Superior temporal gyrus (tissue), 1 donor: Measurements from ENCODE around the gene VAV2.
A peak's percentile ranks its signal among the peaks of the same experiment; 100 is the strongest.

Experiments
- DNase-seq: peaks from one replicate; pipeline ENCODE4 v3.0.0-alpha.2; 2016; ENCODE audit errors: extremely low spot score

Gene VAV2

DNA sequence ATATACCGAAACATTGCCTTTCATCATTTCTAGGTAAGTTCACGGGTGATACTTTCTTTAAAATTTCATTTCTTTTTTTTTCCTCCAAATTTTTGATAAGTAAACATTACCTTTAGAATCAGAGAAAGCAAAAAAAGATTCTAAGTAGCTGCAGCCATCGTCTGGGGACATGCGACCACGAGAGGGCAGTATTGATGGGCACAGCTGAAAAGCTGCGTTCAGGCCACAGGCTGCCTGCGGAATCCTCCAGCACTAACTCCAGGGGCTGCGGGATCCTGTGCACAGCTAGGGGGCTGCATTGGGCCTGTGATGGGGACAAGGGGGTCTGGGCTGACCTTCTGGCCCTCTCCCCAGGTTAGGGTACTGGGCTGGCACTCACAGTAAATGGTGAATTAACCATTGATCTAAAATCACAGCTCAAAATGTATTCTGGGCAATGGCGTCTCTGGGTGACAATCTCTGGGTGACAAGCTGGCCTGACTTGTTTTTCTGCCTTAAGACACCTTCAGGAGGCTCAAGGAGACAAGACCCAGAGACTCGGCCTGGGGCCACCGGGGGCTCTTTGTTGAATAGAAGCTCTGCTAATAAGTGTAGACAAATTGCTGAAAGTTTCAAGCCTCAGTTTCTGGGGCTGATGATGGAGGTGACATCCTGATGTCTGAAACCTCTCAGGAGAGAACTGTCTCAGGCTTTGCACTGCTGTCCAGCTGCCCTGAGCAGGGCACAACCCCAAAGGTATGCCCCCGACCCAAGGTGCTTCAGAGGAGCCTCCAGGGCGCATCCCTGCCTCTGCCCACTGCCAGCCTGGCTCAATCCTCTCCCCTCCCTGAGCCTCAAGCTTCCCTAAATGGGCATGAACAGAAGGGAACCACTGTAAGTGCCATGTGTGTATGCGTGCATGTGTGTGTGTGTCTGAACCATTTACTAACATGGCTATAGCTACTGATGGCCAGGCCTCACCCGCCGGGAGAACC is 209.7 kb downstream of the VAV2 start:
- peak; percentile 88 for DNase-seq

GRCh38 chr9:133781828-133782135 is 210.3 kb downstream of the VAV2 start:
- DNase-seq = no peak

DNA sequence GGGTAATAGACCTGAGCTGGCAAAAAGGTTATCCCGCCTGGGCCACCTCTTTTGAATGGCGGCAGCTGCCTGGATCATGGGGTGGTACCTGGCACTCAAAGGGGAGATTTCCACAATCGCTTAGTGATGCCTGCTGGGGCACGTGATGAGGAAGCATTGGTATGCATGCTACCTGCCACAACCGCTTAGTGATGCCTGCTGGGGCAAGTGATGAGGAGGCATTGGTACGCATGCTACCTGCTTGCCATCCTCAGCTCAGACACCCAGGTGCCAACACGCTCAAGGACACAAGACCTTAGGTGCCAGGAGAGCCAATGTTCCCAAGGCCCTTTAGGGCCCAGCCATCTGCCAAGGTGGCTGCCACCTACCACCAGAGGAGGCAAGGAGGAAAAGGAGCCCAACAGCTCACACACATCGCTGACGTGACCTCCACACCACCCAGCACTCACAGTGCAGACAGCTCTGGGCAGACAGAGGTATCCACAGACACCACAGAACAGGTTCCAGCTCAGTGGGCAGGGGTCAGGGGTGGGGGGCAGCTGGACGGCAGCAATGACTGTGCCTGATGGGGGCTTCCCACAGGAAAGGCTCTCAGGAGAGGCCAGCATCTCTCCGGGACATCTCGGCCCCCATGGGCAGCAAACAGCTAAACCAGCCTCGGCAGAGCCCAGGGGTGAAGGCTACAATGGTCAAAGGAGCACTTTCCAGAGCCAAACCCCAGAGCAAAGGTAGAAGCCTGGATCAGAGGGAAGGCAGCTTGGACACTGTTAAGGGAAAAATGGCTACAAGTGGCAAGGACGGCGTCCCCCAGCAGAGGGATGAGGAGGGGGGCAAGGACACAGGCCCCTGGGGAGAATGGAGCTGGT is 210.9 kb downstream of the VAV2 start:
- no peak for DNase-seq

DNA sequence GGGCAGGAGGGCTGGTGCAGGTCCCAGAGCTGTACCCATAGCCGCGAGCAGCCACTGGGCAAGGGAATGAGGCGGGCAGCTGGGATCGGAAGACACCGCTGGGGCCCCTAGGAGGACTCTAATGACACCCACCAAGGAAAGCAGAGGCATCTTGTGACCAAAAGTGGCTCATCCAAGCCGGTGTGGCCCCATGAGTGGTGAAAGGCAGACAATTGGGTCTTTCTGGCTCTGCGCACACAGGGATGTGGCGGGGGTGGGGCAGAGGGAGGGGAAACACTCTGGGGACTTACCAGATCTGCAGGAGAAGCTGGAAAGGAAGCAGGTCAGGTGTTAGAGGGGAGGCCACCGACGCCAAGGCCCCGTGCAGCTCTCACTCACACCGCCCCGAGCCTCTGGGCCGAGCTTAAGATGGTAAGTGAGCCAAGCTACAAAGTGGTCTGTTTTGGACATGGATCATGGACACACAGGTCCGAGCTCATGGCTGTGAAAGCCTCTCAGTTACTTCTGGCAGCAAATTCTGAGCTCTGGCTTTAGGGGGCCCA is 211.6 kb downstream of the VAV2 start:
- no peak for DNase-seq

GRCh38 chr9:133779516-133780403 is 212.4 kb downstream of the VAV2 start:
- no peak for DNase-seq

GRCh38 chr9:133779081-133779480 is 213.0 kb downstream of the VAV2 start:
- no peak for DNase-seq

GRCh38 chr9:133778336-133779013 is 213.6 kb downstream of the VAV2 start:
- no peak for DNase-seq

- no peak for DNase-seq
These were observed 214.3 kb downstream of the VAV2 start for GRCh38 chr9:133777871-133778270.

DNA sequence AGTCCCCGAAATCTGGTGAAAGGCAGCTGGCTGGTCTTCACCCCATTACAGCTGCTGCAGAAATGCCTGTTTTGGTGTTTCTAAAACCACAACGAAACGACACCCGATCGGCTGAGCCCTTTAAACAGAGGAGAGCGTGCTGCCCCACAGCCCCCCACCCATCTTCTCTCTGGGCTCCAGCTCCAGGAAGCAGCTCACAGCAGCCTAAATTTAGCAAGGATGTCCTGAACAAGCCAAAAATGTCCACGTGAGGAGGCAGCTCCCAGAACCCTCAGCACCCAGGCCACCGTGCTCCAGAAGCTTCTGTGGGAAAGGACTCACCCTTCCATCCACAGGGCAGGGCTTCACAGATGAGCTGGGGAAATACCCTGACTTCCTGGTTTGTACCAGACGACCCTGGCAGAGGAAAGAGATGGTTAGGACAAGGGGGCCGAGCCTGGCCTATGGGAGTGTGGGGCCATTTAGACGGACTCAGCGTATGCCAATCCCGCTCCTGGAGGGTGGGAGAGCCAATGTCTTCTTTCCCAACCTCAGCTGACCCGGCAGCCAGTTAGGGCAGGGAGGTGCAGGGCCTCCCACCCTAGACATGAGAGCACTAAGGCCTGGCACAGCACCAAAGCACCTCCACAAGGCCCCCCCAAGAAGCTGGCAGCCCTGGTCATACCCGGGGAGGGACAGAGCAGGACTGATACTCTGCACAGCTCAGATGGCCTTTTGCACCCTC is 214.9 kb downstream of the VAV2 start:
- DNase-seq = no peak

DNA sequence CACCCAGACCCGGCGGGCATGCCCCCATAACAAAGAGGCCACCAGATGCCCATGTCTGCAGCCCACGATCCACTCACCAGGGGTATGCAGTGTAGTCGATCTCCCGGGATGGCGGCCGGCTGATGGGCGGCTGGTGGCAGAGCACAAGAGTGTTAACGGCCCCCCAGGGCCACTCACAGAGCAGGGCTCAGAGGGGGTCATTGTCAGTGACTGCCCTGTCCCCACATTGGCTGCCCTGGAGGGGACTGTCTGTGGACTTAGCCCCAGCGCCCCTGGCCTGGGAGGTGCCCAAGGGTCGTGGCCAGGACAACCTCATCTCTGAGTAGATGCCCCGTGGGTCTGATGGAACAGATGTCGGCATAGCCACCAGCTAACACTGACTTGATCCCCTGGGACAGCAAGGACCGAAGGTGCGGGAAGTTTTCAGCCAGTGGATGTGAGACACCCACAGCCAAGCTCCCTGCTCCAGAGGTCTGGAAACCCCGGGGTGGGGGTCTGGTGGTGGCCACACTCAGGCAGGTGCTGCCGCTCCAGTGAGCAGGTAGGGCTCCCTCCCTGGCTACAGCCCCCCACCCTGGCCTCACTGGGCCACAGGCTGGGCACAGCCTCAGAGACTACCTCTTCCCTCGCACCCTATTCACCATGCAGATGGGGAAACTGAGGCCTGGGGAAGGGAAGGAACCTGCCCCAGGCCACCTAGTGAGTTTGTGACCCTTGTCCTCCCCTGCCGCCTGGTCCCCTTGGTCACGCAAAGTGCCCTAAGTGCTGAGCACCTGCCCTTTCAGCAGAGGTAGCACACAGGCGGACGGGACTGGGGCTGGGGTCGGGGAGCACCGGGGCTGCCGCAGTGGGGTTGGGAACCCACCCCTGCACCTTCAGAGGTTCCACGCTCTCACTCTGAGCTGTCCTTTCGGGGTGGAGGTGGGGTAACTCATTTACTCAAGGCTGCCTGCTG is 215.9 kb downstream of the VAV2 start:
- DNase-seq = no peak

DNA sequence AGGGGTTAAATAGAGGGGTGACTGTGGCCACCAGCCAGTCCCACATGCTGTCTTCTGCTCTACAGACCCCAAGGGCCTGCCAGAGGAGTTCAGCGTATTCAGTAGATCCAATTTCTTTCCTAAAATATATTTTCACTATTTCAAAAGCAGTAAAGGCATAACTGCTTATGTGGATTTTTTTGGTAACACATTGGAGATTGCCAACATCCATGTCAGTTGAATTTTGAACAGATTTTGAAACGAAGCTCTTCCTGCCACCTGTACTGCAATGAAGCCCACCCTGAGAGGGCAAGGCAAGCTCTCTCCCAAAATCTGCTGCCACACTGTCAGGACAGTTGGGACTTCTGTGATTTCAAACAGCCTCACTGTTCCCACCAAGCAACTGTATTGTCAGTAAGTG is 216.8 kb downstream of the VAV2 start:
- no peak for DNase-seq

DNA sequence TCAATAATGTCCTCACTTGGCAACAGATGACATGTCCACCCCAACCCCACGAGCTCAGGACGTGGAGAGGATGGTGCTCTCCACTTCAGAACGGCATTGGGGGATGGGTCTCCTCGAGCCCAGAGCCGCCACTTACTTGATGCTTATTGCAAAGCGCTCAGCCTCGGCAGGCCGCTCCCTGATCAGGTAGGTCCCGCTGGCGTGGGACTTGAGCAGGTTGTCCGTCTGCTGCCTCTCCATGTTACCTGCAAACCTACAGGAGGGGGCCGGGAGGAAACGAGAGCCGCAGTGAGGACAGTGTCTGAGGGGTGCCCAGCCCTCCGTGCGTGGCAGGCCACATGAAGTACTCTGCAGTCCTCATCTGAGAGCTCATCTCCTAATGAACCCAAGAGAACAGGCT is 217.3 kb downstream of the VAV2 start:
- no peak for DNase-seq

- no peak for DNase-seq
These were observed 218.1 kb downstream of the VAV2 start for GRCh38 chr9:133773889-133774655.

- no peak for DNase-seq
These were observed 219.5 kb downstream of the VAV2 start for GRCh38 chr9:133772581-133772980.

DNA sequence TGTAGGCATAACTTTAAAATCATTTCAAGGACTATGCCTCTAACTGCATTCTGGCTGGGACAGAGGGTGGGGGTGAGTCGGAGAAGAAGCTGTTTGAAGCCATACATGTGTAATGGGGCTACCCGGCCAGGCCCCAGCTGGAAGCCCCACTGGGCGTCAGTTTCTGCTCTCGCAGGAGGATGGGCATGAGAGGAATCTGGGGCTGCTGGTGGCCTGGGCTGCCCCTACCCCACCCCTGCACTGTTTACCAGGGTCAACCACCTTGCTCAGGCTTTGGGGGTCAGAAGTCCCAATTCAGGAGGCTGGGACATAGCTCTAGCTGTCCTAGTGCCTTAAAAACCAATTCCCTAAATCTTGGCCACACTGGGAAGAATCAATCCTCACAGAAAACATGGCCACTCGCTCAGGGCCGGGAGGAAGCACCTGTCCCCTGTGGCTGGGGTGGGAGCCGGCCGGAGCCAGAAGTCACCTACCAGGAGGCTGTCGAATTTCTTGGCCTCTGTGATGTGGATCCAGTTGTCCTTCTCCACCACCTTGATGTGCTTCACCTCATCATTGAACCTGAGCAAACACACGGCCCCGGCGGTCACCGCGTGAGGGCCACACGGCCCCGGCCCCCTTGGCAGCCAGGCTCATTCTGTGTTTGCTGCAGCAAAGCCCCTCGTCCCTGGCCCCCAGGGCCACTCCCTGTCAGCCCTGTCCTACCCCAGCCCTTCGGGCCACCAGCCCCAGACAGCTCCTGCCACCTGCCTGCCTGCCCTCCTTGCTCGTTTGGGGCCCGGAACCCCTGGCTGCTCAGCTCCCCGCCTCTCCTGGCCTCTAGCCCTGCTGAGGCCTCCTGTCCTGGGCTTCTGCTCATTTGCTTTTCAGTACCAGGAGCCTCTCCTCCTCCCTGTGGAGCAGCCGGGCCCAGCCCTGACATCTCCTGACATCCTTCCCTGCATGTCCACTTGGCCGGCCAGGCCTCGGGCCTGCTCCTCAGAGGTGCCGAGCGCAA is 220.3 kb downstream of the VAV2 start:
- DNase-seq = no peak

DNA sequence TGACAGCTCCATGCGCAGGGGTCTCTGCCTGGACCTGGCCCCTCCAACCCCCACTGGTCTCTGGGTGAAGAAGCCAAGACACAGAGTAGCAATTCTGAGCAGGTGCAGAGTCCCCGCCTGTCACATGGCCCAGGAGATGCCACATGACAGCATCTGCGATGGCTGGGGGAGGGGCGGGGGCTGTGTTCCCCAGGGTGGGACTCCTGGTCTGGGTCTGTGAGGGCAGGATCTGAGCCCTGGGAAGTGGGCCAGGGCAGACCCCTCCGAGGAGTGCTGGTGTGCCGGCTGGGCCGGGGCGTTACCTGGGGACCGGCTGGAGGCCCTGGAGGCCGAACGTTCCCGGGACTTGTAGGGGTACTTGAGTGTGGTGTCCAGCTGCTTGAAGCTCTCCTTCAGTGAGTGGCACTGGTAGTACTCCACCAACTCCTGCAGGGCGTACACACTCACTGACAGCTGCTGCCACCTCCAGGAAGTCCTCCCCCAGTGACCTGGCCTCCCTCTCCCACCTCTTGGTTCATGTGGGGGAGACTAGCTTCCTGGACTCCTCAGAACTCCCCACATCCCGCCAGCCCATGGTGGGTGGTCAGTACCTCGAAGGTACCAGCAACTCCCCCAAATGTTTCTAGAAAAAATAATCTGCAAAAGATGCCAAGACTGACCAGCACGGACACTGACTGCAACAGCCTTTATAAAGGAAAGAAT is 221.9 kb downstream of the VAV2 start:
- DNase-seq = no peak
